Measurements from ENCODE around the gene NDST1. TPM values are rescaled to one million over a fixed set of nuclear protein-coding genes. Genes with fewer than 3 reads are reported as not detected.

The NDST1 gene
- total RNA-seq, 6 experiments from 2014 or later, result 126 to 199 (median 147) TPM

- Mint-ChIP-seq H3K27me3 (ENCODE audit: insufficient read depth) (peaks cover 11% of the 10 kb centered on the region), H3K4me3 (no peak overlapping the region), H3K4me1 (ENCODE audit: low read depth) (0 out of 2 replicates have a peak, but pooled peaks cover 5% of the 10 kb centered on the region), H3K9me3 (no peaks in the 10 kb centered on the region), H3K27ac (no peak overlapping the region), H3K36me3 (ENCODE audit: low read depth) (no peaks in the 10 kb centered on the region)
- no peak for DNase-seq
- TF ChIP-seq, protein P1, sequence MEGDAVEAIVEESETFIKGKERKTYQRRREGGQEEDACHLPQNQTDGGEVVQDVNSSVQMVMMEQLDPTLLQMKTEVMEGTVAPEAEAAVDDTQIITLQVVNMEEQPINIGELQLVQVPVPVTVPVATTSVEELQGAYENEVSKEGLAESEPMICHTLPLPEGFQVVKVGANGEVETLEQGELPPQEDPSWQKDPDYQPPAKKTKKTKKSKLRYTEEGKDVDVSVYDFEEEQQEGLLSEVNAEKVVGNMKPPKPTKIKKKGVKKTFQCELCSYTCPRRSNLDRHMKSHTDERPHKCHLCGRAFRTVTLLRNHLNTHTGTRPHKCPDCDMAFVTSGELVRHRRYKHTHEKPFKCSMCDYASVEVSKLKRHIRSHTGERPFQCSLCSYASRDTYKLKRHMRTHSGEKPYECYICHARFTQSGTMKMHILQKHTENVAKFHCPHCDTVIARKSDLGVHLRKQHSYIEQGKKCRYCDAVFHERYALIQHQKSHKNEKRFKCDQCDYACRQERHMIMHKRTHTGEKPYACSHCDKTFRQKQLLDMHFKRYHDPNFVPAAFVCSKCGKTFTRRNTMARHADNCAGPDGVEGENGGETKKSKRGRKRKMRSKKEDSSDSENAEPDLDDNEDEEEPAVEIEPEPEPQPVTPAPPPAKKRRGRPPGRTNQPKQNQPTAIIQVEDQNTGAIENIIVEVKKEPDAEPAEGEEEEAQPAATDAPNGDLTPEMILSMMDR (IDR thresholded peaks at IDR 0.05), result no peak
Measured at GRCh38 chr5:150577378-150578139, 69.6 kb downstream of the NDST1 start.

DNA sequence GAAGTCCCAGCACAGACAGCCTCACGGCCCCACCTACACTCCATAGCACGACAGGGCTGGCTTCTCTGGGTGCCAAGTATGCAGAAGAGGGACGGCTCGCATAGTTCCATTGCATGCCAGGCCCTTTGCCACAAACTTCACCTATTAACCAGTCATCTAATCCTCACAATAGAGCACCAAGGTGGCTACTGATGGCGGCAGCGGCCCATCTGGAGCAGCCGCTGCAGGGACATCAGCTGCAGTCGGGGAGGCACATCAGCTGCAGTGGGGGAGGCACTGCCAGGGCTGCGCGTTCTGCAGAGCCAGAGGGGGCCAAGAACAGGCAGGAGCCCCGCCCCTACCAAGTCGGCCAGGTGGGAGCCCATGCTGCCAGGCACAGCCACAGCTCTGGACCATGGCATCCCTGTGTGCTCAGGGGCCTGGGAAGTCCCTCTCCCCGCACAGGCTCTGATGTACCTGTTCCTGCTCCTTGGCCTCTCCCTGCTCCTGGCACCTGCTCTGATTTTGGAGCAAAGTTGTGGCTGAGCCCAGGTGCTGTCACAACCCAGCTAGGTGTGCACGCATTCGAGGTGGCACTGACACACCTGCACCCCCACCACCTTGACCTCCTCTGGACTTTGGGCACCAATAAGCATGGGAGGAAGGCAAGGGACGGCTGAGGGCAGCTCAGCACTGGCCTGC is 71.0 kb downstream of the NDST1 start:
- no peaks in the 10 kb centered on the region for H3K36me3 Mint-ChIP-seq (ENCODE audit: low read depth)
- H3K27ac Mint-ChIP-seq, result no peak overlapping the region
- no peaks in the 10 kb centered on the region for H3K4me1 Mint-ChIP-seq (ENCODE audit: low read depth)
- DNase-seq, result no peak
- H3K9me3 Mint-ChIP-seq, result no peaks in the 10 kb centered on the region
- no peak overlapping the region for H3K4me3 Mint-ChIP-seq
- TF ChIP-seq, protein P1 (IDR thresholded peaks at IDR 0.05), result no peak
- H3K27me3 Mint-ChIP-seq (ENCODE audit: insufficient read depth), result peaks cover 12% of the 10 kb centered on the region

GRCh38 chr5:150579462-150580400 is 71.8 kb downstream of the NDST1 start:
- peaks cover 12% of the 10 kb centered on the region for H3K27me3 Mint-ChIP-seq (ENCODE audit: insufficient read depth)
- no peak overlapping the region for H3K27ac Mint-ChIP-seq
- no peaks in the 10 kb centered on the region for H3K36me3 Mint-ChIP-seq (ENCODE audit: low read depth)
- TF ChIP-seq, protein P1 (IDR thresholded peaks at IDR 0.05), result no peak
- H3K4me1 Mint-ChIP-seq (ENCODE audit: low read depth), result no peaks in the 10 kb centered on the region
- no peaks in the 10 kb centered on the region for H3K9me3 Mint-ChIP-seq
- H3K4me3 Mint-ChIP-seq, result no peak overlapping the region
- DNase-seq, result no peak

DNA sequence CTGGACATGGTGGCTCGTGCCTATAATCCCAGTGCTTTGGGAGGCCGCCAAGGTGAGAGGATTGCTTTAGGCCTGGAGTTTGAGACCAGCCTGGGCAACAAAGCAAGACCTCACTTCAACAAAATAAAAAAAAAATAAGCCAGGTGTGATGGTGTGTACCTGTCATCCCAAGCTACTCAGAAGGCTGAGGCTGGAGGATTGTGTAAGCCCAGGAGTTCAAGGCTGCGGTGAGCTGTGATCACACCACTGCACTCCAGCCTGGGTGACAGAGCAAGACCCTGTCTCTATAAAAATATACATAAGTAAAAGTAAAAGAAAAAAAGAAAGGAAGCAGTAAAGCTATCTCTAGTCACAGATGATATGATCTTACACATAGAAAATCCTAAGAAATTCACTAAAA is 73.0 kb downstream of the NDST1 start:
- TF ChIP-seq, protein P1 (IDR thresholded peaks at IDR 0.05), result no peak
- no peaks in the 10 kb centered on the region for H3K36me3 Mint-ChIP-seq (ENCODE audit: low read depth)
- H3K27ac Mint-ChIP-seq, result no peak overlapping the region
- H3K27me3 Mint-ChIP-seq (ENCODE audit: insufficient read depth), result peaks cover 12% of the 10 kb centered on the region
- no peaks in the 10 kb centered on the region for H3K9me3 Mint-ChIP-seq
- no peak for DNase-seq
- H3K4me3 Mint-ChIP-seq, result no peak overlapping the region
- no peaks in the 10 kb centered on the region for H3K4me1 Mint-ChIP-seq (ENCODE audit: low read depth)
